ENCODE results near the gene CFAP54. TPM values are rescaled to one million over a fixed set of nuclear protein-coding genes. Genes with fewer than 3 reads are reported as not detected.

CFAP54 gene
- total RNA-seq, 1 experiment from 2014 or later = 0.64 TPM

GRCh38 chr12:96502949-96503532 lies 13.7 kb downstream of the CFAP54 start:
- Histone ChIP-seq H3K36me3 (ENCODE audit: control insufficient read depth, insufficient read depth, low read length) (no peaks in the 10 kb centered on the region), H3K4me1 (ENCODE audit: control insufficient read depth, insufficient read depth, low read length) (0 out of 2 replicates have a peak, but pooled peaks cover 3% of the 10 kb centered on the region), H3K27ac (ENCODE audit: low read length) (no peak overlapping the region), H3K9me3 (ENCODE audit: control insufficient read depth, insufficient read depth, low read depth, low read length) (no peaks in the 10 kb centered on the region), H3K27me3 (ENCODE audit: control insufficient read depth, insufficient read depth, low read length) (no peaks in the 10 kb centered on the region), H3K4me3 (ENCODE audit: low read depth in 2 of 2, low read length in 2 of 2) (no peak overlapping the region)
- in situ Hi-C loops (cut with HindIII; ENCODE audit: low pct_unique_long_range_greater_than_20kb, low sequenced_read_pairs) = no loop called here
- no TSS peak for BruUV-seq (replicated peaks)
- intact Hi-C loops (cut with micrococcal nuclease; ENCODE audit: unreplicated experiment) = no loop called here
- no peak for TF ChIP-seq POLR2AphosphoS5 (IDR thresholded peaks at IDR 0.05; ENCODE audit: low read depth, low read length)
- TF ChIP-seq TCF7L2 (IDR thresholded peaks at IDR 0.05; ENCODE audit: low read depth, low read length) = no peak
- no peak for TF ChIP-seq REST (IDR thresholded peaks at IDR 0.05; ENCODE audit: insufficient read depth in 1 of 2, low read depth in 2 of 2, low read length in 1 of 2)
- no peak for TF ChIP-seq SIN3A (IDR thresholded peaks at IDR 0.05; ENCODE audit: borderline replicate concordance, insufficient read depth, low read depth, low read length)
- no peak for TF ChIP-seq CTCF (IDR thresholded peaks at IDR 0.05)
- ATAC-seq = no peak
- ChIA-PET CTCF (no interaction called here), POLR2A (no interaction called here)
- DNase-seq (ENCODE audit: low read depth, low spot score) = no peak

- no peak for DNase-seq (ENCODE audit: low read depth, low spot score)
- CTCF ChIA-PET = no interaction called here
- no peaks in the 10 kb centered on the region for H3K9me3 ChIP-seq (ENCODE audit: control insufficient read depth, insufficient read depth, low read depth, low read length)
- TF ChIP-seq TCF7L2 (IDR thresholded peaks at IDR 0.05; ENCODE audit: low read depth, low read length) = no peak
- no peak for TF ChIP-seq REST (IDR thresholded peaks at IDR 0.05; ENCODE audit: insufficient read depth in 1 of 2, low read depth in 2 of 2, low read length in 1 of 2)
- no peak for TF ChIP-seq POLR2AphosphoS5 (IDR thresholded peaks at IDR 0.05; ENCODE audit: low read depth, low read length)
- TF ChIP-seq CTCF (IDR thresholded peaks at IDR 0.05) = no peak
- TF ChIP-seq SIN3A (IDR thresholded peaks at IDR 0.05; ENCODE audit: borderline replicate concordance, insufficient read depth, low read depth, low read length) = no peak
- no peaks in the 10 kb centered on the region for H3K27me3 ChIP-seq (ENCODE audit: control insufficient read depth, insufficient read depth, low read length)
- no TSS peak for BruUV-seq (replicated peaks)
- POLR2A ChIA-PET = no interaction called here
- in situ Hi-C loops (cut with HindIII; ENCODE audit: low pct_unique_long_range_greater_than_20kb, low sequenced_read_pairs) (no loop called here), intact Hi-C loops (cut with micrococcal nuclease; ENCODE audit: unreplicated experiment) (no loop called here)
- no peak overlapping the region for H3K27ac ChIP-seq (ENCODE audit: low read length)
- H3K36me3 ChIP-seq (ENCODE audit: control insufficient read depth, insufficient read depth, low read length) = no peaks in the 10 kb centered on the region
- H3K4me1 ChIP-seq (ENCODE audit: control insufficient read depth, insufficient read depth, low read length) = 0 out of 2 replicates have a peak, but pooled peaks cover 3% of the 10 kb centered on the region
- no peak for ATAC-seq
- H3K4me3 ChIP-seq (ENCODE audit: low read depth in 2 of 2, low read length in 2 of 2) = no peak overlapping the region
Observed at GRCh38 chr12:96503976-96504375, 14.6 kb downstream of the CFAP54 start.
